HUES48 (cell line): ENCODE data around the gene NINL.
A peak's percentile ranks its signal among the peaks of the same experiment; 100 is the strongest.
"Not testable (repeated sequence)": the region's sequence is repeated elsewhere in the genome, so short reads cannot be mapped to it uniquely, and the experiment has no call there.

Experiments used
- H3K27ac ChIP-seq: one replicate; pipeline ENCODE4 v1.7.0; 2013; ENCODE audit warnings: low read depth, low read length, inconsistent platforms
- H3K27me3 ChIP-seq: 2 replicates; pipeline ENCODE4 v1.6.1; 2013; ENCODE audit warnings: mild to moderate bottlenecking, low read length; ENCODE audit not compliant: control insufficient read depth, insufficient read depth
- H3K36me3 ChIP-seq: 2 replicates; pipeline ENCODE4 v1.6.1; 2013; ENCODE audit warnings: low read length; ENCODE audit not compliant: control insufficient read depth, insufficient read depth
- H3K4me1 ChIP-seq: 2 replicates; pipeline ENCODE4 v1.6.1; 2013; ENCODE audit warnings: mild to moderate bottlenecking, low read length; ENCODE audit not compliant: control insufficient read depth, insufficient read depth
- H3K4me3 ChIP-seq: 2 replicates; pipeline ENCODE4 v1.5.1; 2013; ENCODE audit warnings: mild to moderate bottlenecking, low read depth, low read length
- H3K9ac ChIP-seq: 2 replicates; pipeline ENCODE4 v1.6.1; 2013; ENCODE audit warnings: mild to moderate bottlenecking, low read depth, low read length, moderate library complexity
- H3K9me3 ChIP-seq: 2 replicates; pipeline ENCODE4 v1.6.1; 2013; ENCODE audit warnings: low read length; ENCODE audit not compliant: control insufficient read depth, insufficient read depth

Gene NINL

DNA sequence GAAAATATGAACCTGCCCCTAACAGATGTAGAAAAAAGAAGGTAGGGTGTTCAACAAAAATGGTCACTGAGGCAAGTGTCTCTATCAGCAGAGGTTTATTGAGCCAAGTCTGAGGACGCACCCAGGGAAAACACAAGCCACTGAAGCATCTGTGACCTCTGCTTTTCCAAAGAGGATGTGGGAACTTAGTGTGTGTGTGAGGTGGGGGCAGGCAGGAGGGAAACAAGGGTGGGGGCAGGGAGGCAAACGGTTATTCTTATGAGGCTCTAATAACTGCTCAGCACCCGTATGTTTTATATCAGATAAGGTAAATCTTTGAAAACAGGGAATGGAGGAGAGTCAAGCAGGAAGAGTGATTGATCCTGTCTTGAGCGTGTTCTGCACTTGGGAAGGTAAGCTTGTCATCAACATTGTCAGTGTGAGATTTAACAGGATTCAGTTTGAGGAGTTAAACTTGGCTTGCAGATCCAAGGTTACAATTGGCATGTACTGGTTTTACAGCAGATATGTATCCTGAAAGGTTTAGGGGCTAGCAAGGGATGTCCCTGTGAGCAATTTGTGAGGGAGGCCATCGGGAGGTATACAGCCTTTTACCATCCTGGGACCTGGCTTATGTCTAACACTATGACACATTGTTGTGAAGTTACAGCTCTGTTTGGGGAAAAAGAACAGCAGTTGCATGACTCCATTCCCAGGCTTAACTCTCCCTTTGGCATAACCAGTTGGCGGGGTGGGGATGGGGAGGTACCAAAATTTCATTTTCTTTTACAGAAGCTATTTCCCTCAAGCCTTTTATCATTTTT, 33.7 kb downstream of the NINL start:
- Histone ChIP-seq H3K9ac (no peak overlapping the region), H3K9me3 (no peaks in the 10 kb centered on the region), H3K4me3 (no peak overlapping the region), H3K27ac (peak overlapping the region; percentile 56), H3K27me3 (no peaks in the 10 kb centered on the region), H3K4me1 (peaks cover 13% of the 10 kb centered on the region; the same call in 1 of the 2 replicates), H3K36me3 (no peaks in the 10 kb centered on the region)

GRCh38 chr20:25550645-25551337, 34.5 kb downstream of the NINL start:
- not testable (repeated sequence) for H3K36me3 ChIP-seq, H3K4me3 ChIP-seq, H3K27me3 ChIP-seq, H3K9me3 ChIP-seq, H3K9ac ChIP-seq
- Histone ChIP-seq H3K27ac (peak overlapping the region; percentile 74), H3K4me1 (peaks cover 17% of the 10 kb centered on the region)

DNA sequence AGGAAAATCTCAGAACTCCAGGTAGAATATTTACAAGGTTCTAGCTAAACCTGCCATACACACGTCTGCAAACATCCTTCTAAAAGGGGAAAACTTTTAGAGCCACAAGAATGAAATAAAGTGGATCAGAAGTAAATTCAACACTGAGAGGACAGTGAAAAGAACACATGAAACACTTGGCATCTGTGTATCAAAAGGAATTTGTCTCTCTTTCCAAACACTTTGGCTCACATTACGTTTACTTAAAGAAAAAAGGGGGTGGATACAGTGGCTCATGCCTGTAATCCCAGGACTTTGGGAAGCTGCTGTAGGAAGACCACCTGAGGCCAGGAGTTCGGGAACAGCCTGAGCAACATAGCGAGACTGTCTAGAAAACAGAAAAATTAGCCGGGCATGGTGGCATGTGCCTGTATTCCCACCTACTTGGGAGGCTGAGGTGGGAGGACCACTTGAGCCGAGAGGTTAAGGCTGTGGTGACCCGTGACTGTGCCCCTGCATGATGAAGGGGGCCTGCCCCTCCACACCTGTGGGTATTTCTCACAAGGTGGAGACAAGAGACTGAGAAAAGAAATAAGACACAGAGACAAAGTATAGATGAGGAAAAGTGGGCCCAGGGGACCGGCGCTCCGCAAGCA, 35.4 kb downstream of the NINL start:
- H3K9me3 ChIP-seq, result no peaks in the 10 kb centered on the region
- no peaks in the 10 kb centered on the region for H3K27me3 ChIP-seq
- no peak overlapping the region for H3K4me3 ChIP-seq
- H3K27ac ChIP-seq, result peak overlapping the region; percentile 74
- no peak overlapping the region for H3K9ac ChIP-seq
- peaks cover 25% of the 10 kb centered on the region for H3K4me1 ChIP-seq
- no peaks in the 10 kb centered on the region for H3K36me3 ChIP-seq

- H3K27ac ChIP-seq, result no peak overlapping the region
- no peaks in the 10 kb centered on the region for H3K9me3 ChIP-seq
- no peak overlapping the region for H3K9ac ChIP-seq
- no peak overlapping the region for H3K4me3 ChIP-seq
- H3K27me3 ChIP-seq, result no peaks in the 10 kb centered on the region
- peaks cover 32% of the 10 kb centered on the region for H3K4me1 ChIP-seq
- H3K36me3 ChIP-seq, result no peaks in the 10 kb centered on the region
Observed at GRCh38 chr20:25549172-25549773, 36.1 kb downstream of the NINL start.

- H3K27ac ChIP-seq, result no peak overlapping the region
- H3K4me3 ChIP-seq, result no peak overlapping the region
Observed at GRCh38 chr20:25548613-25549086, 36.7 kb downstream of the NINL start.

GRCh38 chr20:25547999-25548398, 37.3 kb downstream of the NINL start:
- H3K9me3 ChIP-seq, result no peaks in the 10 kb centered on the region
- no peaks in the 10 kb centered on the region for H3K36me3 ChIP-seq
- H3K27ac ChIP-seq, result no peak overlapping the region
- no peak overlapping the region for H3K4me3 ChIP-seq
- H3K9ac ChIP-seq, result no peak overlapping the region
- H3K4me1 ChIP-seq, result peaks cover 40% of the 10 kb centered on the region
- H3K27me3 ChIP-seq, result no peaks in the 10 kb centered on the region

More at GRCh38 chr20:25548613-25549086, 36.7 kb downstream of the NINL start:
- Histone ChIP-seq H3K4me1 (peaks cover 36% of the 10 kb centered on the region), H3K9ac (no peak overlapping the region), H3K9me3 (no peaks in the 10 kb centered on the region), H3K27me3 (no peaks in the 10 kb centered on the region), H3K36me3 (no peaks in the 10 kb centered on the region)

GRCh38 chr20:25547063-25547462, 38.3 kb downstream of the NINL start:
- H3K36me3 ChIP-seq, result no peaks in the 10 kb centered on the region

GRCh38 chr20:25546048-25546447, 39.3 kb downstream of the NINL start:
- no peaks in the 10 kb centered on the region for H3K9me3 ChIP-seq
- H3K4me3 ChIP-seq, result no peak overlapping the region
- no peaks in the 10 kb centered on the region for H3K27me3 ChIP-seq
- H3K27ac ChIP-seq, result no peak overlapping the region
- peaks cover 33% of the 10 kb centered on the region for H3K4me1 ChIP-seq
- no peak overlapping the region for H3K9ac ChIP-seq
- no peaks in the 10 kb centered on the region for H3K36me3 ChIP-seq

More at GRCh38 chr20:25547063-25547462, 38.3 kb downstream of the NINL start:
- no peaks in the 10 kb centered on the region for H3K27me3 ChIP-seq
- H3K9ac ChIP-seq, result no peak overlapping the region
- no peaks in the 10 kb centered on the region for H3K9me3 ChIP-seq
- peak overlapping the region; percentile 4 for H3K27ac ChIP-seq
- peaks cover 40% of the 10 kb centered on the region for H3K4me1 ChIP-seq
- no peak overlapping the region for H3K4me3 ChIP-seq

DNA sequence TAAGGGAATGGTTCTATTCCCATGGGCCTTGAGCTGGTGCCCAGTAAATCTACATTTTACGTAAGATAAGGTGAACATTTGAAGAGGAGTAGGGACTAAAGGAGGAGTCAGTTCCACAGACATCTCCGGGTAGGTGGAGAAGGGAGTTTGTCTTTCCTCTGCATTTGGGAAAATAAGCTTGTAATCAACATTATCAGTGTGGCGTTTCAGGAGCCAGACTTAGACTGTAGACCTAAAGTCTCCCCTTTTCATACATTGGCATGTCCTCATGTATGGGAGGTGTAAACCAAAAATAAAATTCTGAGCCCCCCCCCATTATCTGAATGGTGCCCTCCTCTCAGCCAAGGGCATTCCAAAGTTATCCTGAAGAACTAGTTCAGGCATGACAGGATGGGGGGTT, 40.2 kb downstream of the NINL start:
- no peak overlapping the region for H3K9ac ChIP-seq
- no peak overlapping the region for H3K4me3 ChIP-seq
- no peaks in the 10 kb centered on the region for H3K36me3 ChIP-seq
- H3K4me1 ChIP-seq, result peaks cover 37% of the 10 kb centered on the region
- H3K9me3 ChIP-seq, result no peaks in the 10 kb centered on the region
- H3K27me3 ChIP-seq, result no peaks in the 10 kb centered on the region
- H3K27ac ChIP-seq, result peak overlapping the region; percentile 40

GRCh38 chr20:25544734-25545133, 40.6 kb downstream of the NINL start:
- Histone ChIP-seq H3K27ac (no peak overlapping the region), H3K4me3 (no peak overlapping the region), H3K36me3 (no peaks in the 10 kb centered on the region), H3K9ac (no peak overlapping the region), H3K27me3 (no peaks in the 10 kb centered on the region), H3K4me1 (peaks cover 35% of the 10 kb centered on the region), H3K9me3 (no peaks in the 10 kb centered on the region)
